H1 (cell line): ENCODE results near the gene CRIP1. TPM values are rescaled to one million over a fixed set of nuclear protein-coding genes. Genes with fewer than 3 reads are reported as not detected.

Experiments used
- CBX5 ChIP-seq: fragments of 300-800, 300-1000 bp; sonication (generic); IDR thresholded peaks from 2 replicates; pipeline ENCODE4 v1.7.1; 2016; ENCODE audit warnings: antibody characterized with exemption, low read length, low read depth
- CHD7 ChIP-seq: fragments of 300-600 bp; sonication (generic); IDR thresholded peaks from 2 replicates; pipeline ENCODE4 v1.7.1; 2012; ENCODE audit warnings: low read length, moderate library complexity, mild to moderate bottlenecking, inconsistent platforms; ENCODE audit not compliant: insufficient replicate concordance
- CTBP2 ChIP-seq: IDR thresholded peaks from 2 replicates; pipeline ENCODE4 v1.7.0; 2011; ENCODE audit warnings: borderline replicate concordance, mild to moderate bottlenecking, moderate library complexity, mixed read lengths, low read length; ENCODE audit not compliant: insufficient read depth, insufficient read length
- KDM1A ChIP-seq: fragments of 200-600, 300-600 bp; sonication (generic); IDR thresholded peaks from 2 replicates; pipeline ENCODE4 v1.7.1; 2016; ENCODE audit warnings: mild to moderate bottlenecking, low read length, borderline replicate concordance
- MAX ChIP-seq: IDR thresholded peaks from 2 replicates; pipeline ENCODE4 v1.6.1; 2012; ENCODE audit warnings: inconsistent platforms
- RNF2 ChIP-seq: fragments of 200-900, 300-1000 bp; sonication (generic); IDR thresholded peaks from 2 replicates; pipeline ENCODE4 v1.7.1; 2016; ENCODE audit warnings: borderline replicate concordance, low read depth, mild to moderate bottlenecking, antibody characterized with exemption, low read length; ENCODE audit not compliant: poor library complexity, severe bottlenecking; ENCODE audit errors: missing control alignments
- polyA plus RNA-seq, 7 experiments: library from polyadenylated mRNA; depleted of rRNA in 3 of 7; stranded (reverse) in 5 of 7; unstranded in 2 of 7; fragments of >200 nt in 5 of 7; fragments of 200-250 nt in 2 of 7; gene quantifications; 1 replicate in 5 of 7; 2 replicates in 1 of 7; 4 replicates in 1 of 7; pipeline versions ENCODE4 v1.2.1 to v1.2.3, GENCODE V29; 2011 to 2013; ENCODE audit warnings: missing spikeins in 2 of 7, mixed read lengths in 2 of 7
- total RNA-seq: library from RNA; stranded (reverse); fragmentation: NEBNext Ultra II Directional; extraction: Animal tissue kit (Norgen Biotek cat#: 25700); gene quantifications from 2 replicates; pipeline ENCODE4 v1.2.1, GENCODE V29; 2021

CRIP1 gene
- total and polyA plus RNA-seq, 2 of the 8 experiments (the other 6 are each of a cell fraction or from before 2014, with no cell fraction given): 1.2 to 2.2 TPM

DNA sequence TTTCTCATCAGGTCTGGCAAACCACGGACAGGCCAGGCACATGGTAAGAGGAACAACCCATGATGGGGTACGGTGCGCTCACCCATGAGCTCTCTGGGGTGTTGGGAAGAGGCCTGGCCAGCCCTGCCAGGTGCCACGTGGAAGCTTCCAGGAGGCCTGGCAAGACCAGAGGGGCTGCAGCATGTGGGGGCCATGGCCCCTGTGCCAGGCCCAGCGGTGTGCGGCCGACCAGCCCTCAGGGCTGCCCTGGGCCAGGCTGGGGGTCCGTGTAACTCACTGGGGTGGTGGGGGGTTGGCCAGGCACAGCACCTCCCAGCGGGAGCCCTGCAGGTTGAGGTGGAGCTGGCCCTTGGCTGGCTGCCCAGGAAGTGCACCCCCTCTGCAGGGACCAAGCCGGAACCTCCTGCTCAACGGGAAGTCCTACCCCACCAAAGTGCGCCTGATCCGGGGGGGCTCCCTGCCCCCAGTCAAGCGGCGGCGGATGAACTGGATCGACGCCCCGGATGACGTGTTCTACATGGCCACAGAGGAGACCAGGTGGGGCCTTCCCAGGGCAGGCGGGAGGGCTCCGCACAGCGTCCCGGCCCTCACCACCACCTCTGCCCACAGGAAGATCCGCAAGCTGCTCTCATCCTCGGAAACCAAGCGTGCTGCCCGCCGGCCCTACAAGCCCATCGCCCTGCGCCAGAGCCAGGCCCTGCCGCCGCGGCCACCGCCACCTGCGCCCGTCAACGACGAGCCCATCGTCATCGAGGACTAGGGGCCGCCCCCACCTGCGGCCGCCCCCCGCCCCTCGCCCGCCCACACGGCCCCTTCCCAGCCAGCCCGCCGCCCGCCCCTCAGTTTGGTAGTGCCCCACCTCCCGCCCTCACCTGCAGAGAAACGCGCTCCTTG is 17.0 kb upstream of the CRIP1 start (continued):
- TF ChIP-seq MAX (no peak), CTBP2 (no peak), CBX5 (no peak), CHD7 (no peak), KDM1A (no peak), RNF2 (no peak)
